Liver (tissue), 9 donors: ENCODE data around the gene MAP4K4. TPM values are rescaled to one million over a fixed set of nuclear protein-coding genes. Genes with fewer than 3 reads are reported as not detected.
A peak's percentile ranks its signal among the peaks of the same experiment; 100 is the strongest.

Experiments used
- DNase-seq: peaks from one replicate; pipeline ENCODE4 v3.0.0-alpha.2; 2017; ENCODE audit warnings: low spot score
- H3K27ac ChIP-seq, 2 donors: one replicate each; pipeline ENCODE4 v1.7.0; 2013; ENCODE audit warnings: inconsistent platforms in 2 of 2, low read length in 2 of 2, control low read depth in 1 of 2, low read depth in 1 of 2, mild to moderate bottlenecking in 1 of 2
- H3K27me3 ChIP-seq, 4 donors: one replicate each; pipeline versions ENCODE4 v1.6.1 to v1.7.0; 2013; ENCODE audit warnings: low read length in 3 of 4, inconsistent platforms in 1 of 4, mild to moderate bottlenecking in 1 of 4, moderate library complexity in 1 of 4; ENCODE audit not compliant: control insufficient read depth in 4 of 4, insufficient read depth in 4 of 4
- H3K36me3 ChIP-seq, 4 donors: one replicate each; pipeline versions ENCODE4 v1.6.1 to v1.7.0; 2013; ENCODE audit warnings: low read length in 3 of 4, mild to moderate bottlenecking in 3 of 4, low read depth in 1 of 4, moderate library complexity in 1 of 4; ENCODE audit not compliant: control insufficient read depth in 4 of 4, insufficient read depth in 3 of 4
- H3K4me1 ChIP-seq, 4 donors: one replicate each; pipeline versions ENCODE4 v1.6.1 to v1.7.0; 2013; ENCODE audit warnings: low read length in 3 of 4, mild to moderate bottlenecking in 3 of 4, moderate library complexity in 1 of 4; ENCODE audit not compliant: control insufficient read depth in 4 of 4, insufficient read depth in 4 of 4
- H3K4me3 ChIP-seq, 3 donors: one replicate each; pipeline versions ENCODE4 v1.6.1 to v1.7.0; 2013; ENCODE audit warnings: low read length in 3 of 3, control low read depth in 1 of 3, low read depth in 1 of 3, mild to moderate bottlenecking in 1 of 3
- H3K9ac ChIP-seq, 2 donors: one replicate each; pipeline ENCODE4 v1.7.0; 2013; ENCODE audit warnings: low read length in 2 of 2, mild to moderate bottlenecking in 2 of 2, moderate library complexity in 2 of 2, control low read depth in 1 of 2, low read depth in 1 of 2
- H3K9me3 ChIP-seq, 4 donors: one replicate each; pipeline versions ENCODE4 v1.6.1 to v1.7.0; 2013; ENCODE audit warnings: low read length in 3 of 4; ENCODE audit not compliant: control insufficient read depth in 4 of 4
- ATF3 ChIP-seq: IDR thresholded peaks from 2 replicates; pipeline ENCODE4 v1.6.1; 2016; ENCODE audit warnings: antibody characterized with exemption
- CTCF ChIP-seq: fragments of 150-350 bp; IDR thresholded peaks from 2 replicates; pipeline ENCODE4 v1.5.1; 2017; ENCODE audit warnings: improper control_type of control experiment, low read depth, low read length; ENCODE audit not compliant: missing input control
- EGR1 ChIP-seq, 2 donors: IDR thresholded peaks; 2 replicates each; pipeline ENCODE4 v1.6.1; 2016 to 2018; ENCODE audit warnings: antibody characterized with exemption in 2 of 2, low read depth in 2 of 2
- FOXA1 ChIP-seq: IDR thresholded peaks from 2 replicates; pipeline ENCODE4 v1.6.1; 2016; ENCODE audit warnings: antibody characterized with exemption
- FOXA2 ChIP-seq: IDR thresholded peaks from 2 replicates; pipeline ENCODE4 v1.6.1; 2016; ENCODE audit warnings: antibody characterized with exemption
- HNF4A ChIP-seq, 2 donors: conservative IDR thresholded peaks; 2 replicates each; pipeline ENCODE4 v1.6.1; 2016; ENCODE audit warnings: antibody characterized with exemption in 2 of 2, mild to moderate bottlenecking in 2 of 2
- HNF4G ChIP-seq: IDR thresholded peaks from 2 replicates; pipeline ENCODE4 v1.6.1; 2016; ENCODE audit warnings: antibody characterized with exemption
- JUND ChIP-seq, 2 donors: IDR thresholded peaks; 2 replicates each; pipeline ENCODE4 v1.6.1; 2016; ENCODE audit warnings: antibody characterized with exemption in 2 of 2
- MAX ChIP-seq: IDR thresholded peaks from 2 replicates; pipeline ENCODE4 v1.6.1; 2016; ENCODE audit warnings: antibody characterized with exemption
- RAD21 ChIP-seq, 2 donors: IDR thresholded peaks; 2 replicates each; pipeline ENCODE4 v1.6.1; 2016; ENCODE audit warnings: antibody characterized with exemption in 2 of 2, mild to moderate bottlenecking in 2 of 2
- REST ChIP-seq: IDR thresholded peaks from 2 replicates; pipeline ENCODE4 v1.6.1; 2016; ENCODE audit warnings: antibody characterized with exemption, mild to moderate bottlenecking
- RXRA ChIP-seq, 2 donors: IDR thresholded peaks; 2 replicates each; pipeline ENCODE4 v1.6.1; 2017 to 2018; ENCODE audit warnings: antibody characterized with exemption in 2 of 2, mild to moderate bottlenecking in 1 of 2
- SP1 ChIP-seq: IDR thresholded peaks from 2 replicates; pipeline ENCODE4 v1.6.1; 2018; ENCODE audit warnings: antibody characterized with exemption, mild to moderate bottlenecking
- TAF1 ChIP-seq: conservative IDR thresholded peaks from 2 replicates; pipeline ENCODE4 v1.6.1; 2016; ENCODE audit warnings: antibody characterized with exemption, mild to moderate bottlenecking
- YY1 ChIP-seq: IDR thresholded peaks from 2 replicates; pipeline ENCODE4 v1.6.1; 2016; ENCODE audit warnings: antibody characterized with exemption, mild to moderate bottlenecking
- WGBS: extraction: QIAGEN DNeasy Blood & Tissue Kit; methylation state at CpG from one replicate; pipeline ENCODE4 v1.1.7; 2013; 5-methylcytosine and 5-hydroxymethylcytosine counted together
- polyA plus RNA-seq, 2 donors: library from polyadenylated mRNA; stranded (reverse) in 1 of 2; unstranded in 1 of 2; fragments of 200-250 nt in 1 of 2; fragments of >200 nt in 1 of 2; fragmentation: Nextera tagmentation in 1 of 2; extraction: Ambion mirVana in 1 of 2; gene quantifications; one replicate each; pipeline versions ENCODE4 v1.2.1 to v1.2.3, GENCODE V29; 2013 to 2015
- total RNA-seq, 2 donors: library from RNA; depleted of rRNA; stranded (reverse); fragments of >200 nt; gene quantifications; one replicate each; pipeline ENCODE4 v1.2.3, GENCODE V29; 2014
- donor health status: healthy.
- donor health status: healthy.
- donor health status: healthy.
- donor health status: healthy.
- donor health status: healthy.

The MAP4K4 gene
- total and polyA plus RNA-seq, 4 donors: 9.1 to 40.0 (median 23.6) TPM

- H3K27me3 ChIP-seq: no peaks in the 10 kb centered on the region
- peak; percentile 51 to 65 for TF ChIP-seq HNF4A (conservative IDR thresholded peaks at IDR 0.05)
- no peak for TF ChIP-seq FOXA1
- peak in 1 of 2 donors; percentile 25 for TF ChIP-seq RXRA (IDR thresholded peaks at IDR 0.05)
- no peak for TF ChIP-seq FOXA2
- no peak for TF ChIP-seq SP1
- no peak for TF ChIP-seq MAX
- TF ChIP-seq RAD21 (IDR thresholded peaks at IDR 0.05): no peak
- no peak for TF ChIP-seq REST
- no peak for TF ChIP-seq EGR1 (IDR thresholded peaks at IDR 0.05; ENCODE audit: low read depth in 2 of 2)
- TF ChIP-seq YY1: no peak
- WGBS: 84% methylated on average over 1 of the region's 1 CpG
- no peak overlapping the region for H3K4me3 ChIP-seq
- peaks cover 12 to 63% (median 39%) of the 10 kb centered on the region in 4 donors for H3K4me1 ChIP-seq
- peaks cover 0 to 1% (median 0%) of the 10 kb centered on the region in 4 donors for H3K36me3 ChIP-seq
- H3K9me3 ChIP-seq: no peaks in the 10 kb centered on the region
- H3K9ac ChIP-seq: peak overlapping the region in 1 of 2 donors; percentile 21
- DNase-seq: no peak
- H3K27ac ChIP-seq: peak overlapping the region; percentile 13 to 58
Measured at GRCh38 chr2:101818531-101819451, 121.3 kb downstream of the MAP4K4 start.

- Histone ChIP-seq H3K9ac (no peak overlapping the region), H3K27ac (no peak overlapping the region), H3K4me1 (peaks cover 12 to 49% (median 29%) of the 10 kb centered on the region in 4 donors), H3K9me3 (no peaks in the 10 kb centered on the region), H3K27me3 (no peaks in the 10 kb centered on the region), H3K4me3 (no peak overlapping the region), H3K36me3 (peaks cover 0 to 4% (median under 1%) of the 10 kb centered on the region in 4 donors)
- 86% methylated on average over 4 of the region's 4 CpGs for WGBS
- TF ChIP-seq EGR1 (IDR thresholded peaks at IDR 0.05; ENCODE audit: low read depth in 2 of 2) (no peak), RXRA (IDR thresholded peaks at IDR 0.05) (no peak), FOXA1 (no peak), HNF4G (no peak), JUND (IDR thresholded peaks at IDR 0.05) (no peak), RAD21 (IDR thresholded peaks at IDR 0.05) (no peak), CTCF (no peak), MAX (no peak), TAF1 (no peak), SP1 (no peak), ATF3 (no peak)
- no peak for DNase-seq
Measured at GRCh38 chr2:101820519-101820918, 123.0 kb downstream of the MAP4K4 start.
